ENCODE measurements around the gene PPY.
"Not testable (repeated sequence)": the region's sequence is repeated elsewhere in the genome, so short reads cannot be mapped to it uniquely, and the experiment has no call there.

The PPY gene

GRCh38 chr17:43976963-43977837 is 34.9 kb upstream of the PPY start:
- TF ChIP-seq CTCF (IDR thresholded peaks at IDR 0.05; ENCODE audit: unreplicated experiment in 3 of 3): no peak
- H3K4me1 Mint-ChIP-seq: no peaks in the 10 kb centered on the region
- no peak overlapping the region for H3K27ac Mint-ChIP-seq
- peaks cover 63% of the 10 kb centered on the region for H3K27me3 Mint-ChIP-seq (ENCODE audit: low read depth)
- no peaks in the 10 kb centered on the region for H3K9me3 Mint-ChIP-seq
- H3K4me3 Mint-ChIP-seq: no peak overlapping the region
- no peaks in the 10 kb centered on the region for H3K36me3 Mint-ChIP-seq (ENCODE audit: low read depth)

DNA sequence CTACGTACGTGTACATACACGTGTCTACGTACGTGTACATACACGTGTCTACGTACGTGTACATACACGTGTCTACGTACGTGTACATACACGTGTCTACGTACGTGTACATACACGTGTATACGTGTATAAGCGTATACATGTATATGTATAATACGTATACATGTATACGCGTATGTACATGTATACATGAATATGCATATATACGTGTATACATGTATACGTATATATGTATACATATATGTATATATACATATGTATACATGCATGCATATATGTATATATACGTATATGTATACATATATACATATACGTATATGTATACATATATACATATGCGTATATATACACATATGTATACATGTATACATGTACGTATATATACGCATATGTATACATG is 33.6 kb upstream of the PPY start:
- no peaks in the 10 kb centered on the region for H3K4me1 Mint-ChIP-seq
- no peaks in the 10 kb centered on the region for H3K9me3 Mint-ChIP-seq
- H3K36me3 Mint-ChIP-seq (ENCODE audit: low read depth): no peaks in the 10 kb centered on the region
- no peak overlapping the region for H3K4me3 Mint-ChIP-seq
- H3K27ac Mint-ChIP-seq: no peak overlapping the region
- peaks cover 55% of the 10 kb centered on the region for H3K27me3 Mint-ChIP-seq (ENCODE audit: low read depth)
- no peak for TF ChIP-seq CTCF (IDR thresholded peaks at IDR 0.05; ENCODE audit: unreplicated experiment in 3 of 3)

DNA sequence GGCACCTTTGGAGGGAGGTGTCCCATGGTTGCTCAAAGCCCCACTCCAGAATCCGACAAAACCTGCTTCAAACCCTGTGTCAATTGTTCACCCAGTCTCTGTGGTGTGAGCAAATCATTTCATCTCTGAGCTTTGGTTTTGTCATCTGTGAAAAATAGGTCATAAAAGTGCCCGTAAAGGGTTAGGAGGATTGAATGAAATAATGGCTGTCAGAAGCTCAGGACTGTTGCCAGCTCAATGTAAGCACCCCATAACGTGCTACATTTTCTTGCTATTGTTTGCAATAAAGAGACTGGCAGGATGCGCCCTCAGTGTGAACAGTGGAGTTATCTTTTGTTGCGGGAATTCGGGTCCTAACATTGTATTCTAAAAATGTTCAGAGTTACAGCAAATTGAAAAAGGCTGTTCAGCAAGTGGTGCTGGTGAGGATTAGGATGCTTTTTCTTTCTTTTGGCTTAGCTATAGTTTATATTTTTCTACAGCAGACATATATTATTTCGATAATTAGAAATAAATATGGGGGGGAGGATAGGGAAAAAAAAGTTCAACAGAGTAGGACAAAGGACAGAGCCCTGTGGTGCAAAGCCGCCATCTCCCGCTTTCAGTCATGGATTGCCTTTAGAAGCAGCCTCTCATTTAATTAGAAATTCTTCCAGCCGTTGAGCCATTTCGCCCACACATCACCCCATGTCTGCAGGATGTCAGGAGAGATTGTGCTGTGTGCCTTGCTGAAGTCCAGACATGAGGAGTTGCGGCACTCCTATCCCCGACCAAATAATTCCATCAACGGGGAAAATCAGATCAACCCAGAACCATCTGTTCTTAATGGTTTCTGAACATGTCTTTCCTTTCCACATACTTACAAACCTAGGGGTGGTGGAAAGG is 32.3 kb upstream of the PPY start:
- H3K27ac Mint-ChIP-seq: no peak overlapping the region
- H3K36me3 Mint-ChIP-seq (ENCODE audit: low read depth): no peaks in the 10 kb centered on the region
- H3K27me3 Mint-ChIP-seq (ENCODE audit: low read depth): peaks cover 51% of the 10 kb centered on the region
- no peak overlapping the region for H3K4me3 Mint-ChIP-seq
- H3K9me3 Mint-ChIP-seq: no peaks in the 10 kb centered on the region
- no peak for TF ChIP-seq CTCF (IDR thresholded peaks at IDR 0.05; ENCODE audit: unreplicated experiment in 3 of 3)
- H3K4me1 Mint-ChIP-seq: no peaks in the 10 kb centered on the region

DNA sequence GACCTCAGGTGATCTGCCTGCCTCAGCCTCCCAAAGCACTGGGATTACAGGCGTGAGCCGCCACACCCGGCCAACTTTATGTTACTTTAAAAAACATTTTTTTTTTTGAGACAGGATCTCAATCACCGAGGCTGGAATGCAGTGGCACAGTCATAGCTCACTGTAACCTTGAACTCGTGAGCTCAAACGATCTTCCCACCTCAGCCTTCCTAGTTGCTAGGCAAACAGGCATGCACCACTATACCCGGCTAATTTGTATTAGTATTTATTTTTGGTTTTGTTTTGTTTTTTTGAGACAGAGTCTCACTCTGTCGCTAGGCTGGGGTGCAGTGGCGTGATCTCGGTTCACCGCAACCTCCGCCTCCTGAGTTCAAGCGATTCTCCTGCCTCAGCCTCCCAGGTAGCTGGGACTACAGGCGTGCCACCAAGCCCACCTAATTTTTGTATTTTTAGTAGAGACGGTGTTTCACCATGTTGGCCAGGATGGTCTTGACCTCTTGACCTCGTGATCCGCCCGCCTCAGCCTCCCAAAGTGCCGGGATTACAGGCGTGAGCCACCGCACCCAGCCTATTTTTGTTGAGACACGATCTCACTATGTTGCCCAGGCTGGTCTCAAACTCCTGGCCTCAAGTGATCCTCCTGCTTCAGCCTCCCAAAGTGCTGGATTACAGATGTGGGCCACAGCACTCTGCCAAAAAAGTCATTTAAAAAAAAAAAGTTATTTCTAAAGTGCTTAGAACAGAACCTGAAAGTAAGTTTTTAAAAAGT is 30.4 kb upstream of the PPY start:
- H3K9me3 Mint-ChIP-seq; H3K4me3 Mint-ChIP-seq; H3K36me3 Mint-ChIP-seq (ENCODE audit: low read depth); H3K27ac Mint-ChIP-seq; H3K4me1 Mint-ChIP-seq: not testable (repeated sequence)
- H3K27me3 Mint-ChIP-seq (ENCODE audit: low read depth): peaks cover 41% of the 10 kb centered on the region

GRCh38 chr17:43971436-43971835 is 29.2 kb upstream of the PPY start:
- H3K36me3 Mint-ChIP-seq (ENCODE audit: low read depth); H3K4me3 Mint-ChIP-seq; H3K9me3 Mint-ChIP-seq; H3K27ac Mint-ChIP-seq; H3K4me1 Mint-ChIP-seq: not testable (repeated sequence)
- peaks cover 37% of the 10 kb centered on the region for H3K27me3 Mint-ChIP-seq (ENCODE audit: low read depth)

- H3K4me3 Mint-ChIP-seq: no peak overlapping the region
- H3K36me3 Mint-ChIP-seq (ENCODE audit: low read depth): no peaks in the 10 kb centered on the region
- no peaks in the 10 kb centered on the region for H3K4me1 Mint-ChIP-seq
- no peak overlapping the region for H3K27ac Mint-ChIP-seq
- H3K9me3 Mint-ChIP-seq: no peaks in the 10 kb centered on the region
- no peak for TF ChIP-seq CTCF (IDR thresholded peaks at IDR 0.05; ENCODE audit: unreplicated experiment in 3 of 3)
- peaks cover 43% of the 10 kb centered on the region for H3K27me3 Mint-ChIP-seq (ENCODE audit: low read depth)
These were observed 28.1 kb upstream of the PPY start for GRCh38 chr17:43970366-43970765.
